Naive thymus-derived CD4-positive, alpha-beta T cell (primary cell): Measurements from ENCODE around the gene SLF1. TPM values are rescaled to one million over a fixed set of nuclear protein-coding genes. Genes with fewer than 3 reads are reported as not detected.

ENCODE experiments used
- ATAC-seq: fragments of 150-1000 bp; cut with Tn5 transposase; 2 replicates; pipeline ENCODE4 v1.10.0; 2021; ENCODE audit warnings: mild to moderate bottlenecking, moderate library complexity
- CTCF ChIA-PET: fragments of 350-600 bp; sonication (Branson Sonifier 250); formaldehyde crosslinking; loops from one replicate; lab custom pipeline; 2021; ENCODE audit warnings: antibody characterized with exemption; lab: Charles Lee
- POLR2A ChIA-PET: fragments of 350-600 bp; sonication (Branson Sonifier 250); formaldehyde crosslinking; loops from one replicate; lab custom pipeline; 2021; ENCODE audit warnings: antibody characterized with exemption, inconsistent platforms; lab: Charles Lee
- DNase-seq, 9 donors: peaks; one replicate each; pipeline versions ENCODE4 v3.0.0 to v3.0.0-alpha.2; 2020 to 2022; ENCODE audit warnings: mixed read lengths in 1 of 9
- H3K27ac ChIP-seq: one replicate; pipeline ENCODE4 v1.7.0; 2013; ENCODE audit warnings: mild to moderate bottlenecking, low read depth, low read length, moderate library complexity
- H3K27me3 ChIP-seq, 2 donors: one replicate each; pipeline ENCODE4 v1.7.0; 2013; ENCODE audit warnings: low read length in 2 of 2, mild to moderate bottlenecking in 2 of 2, moderate library complexity in 2 of 2; ENCODE audit not compliant: control insufficient read depth in 2 of 2, insufficient read depth in 2 of 2
- H3K36me3 ChIP-seq, 3 experiments: 1 replicate in 2 of 3; 2 replicates in 1 of 3; pipeline ENCODE4 v1.7.0; 2013; ENCODE audit warnings: low read length in 3 of 3, mild to moderate bottlenecking in 3 of 3, moderate library complexity in 1 of 3; ENCODE audit not compliant: insufficient read depth in 3 of 3, control insufficient read depth in 2 of 3
- H3K4me1 ChIP-seq, 2 donors: one replicate each; pipeline ENCODE4 v1.7.0; 2013; ENCODE audit warnings: low read length in 2 of 2, mild to moderate bottlenecking in 2 of 2, moderate library complexity in 1 of 2; ENCODE audit not compliant: control insufficient read depth in 2 of 2, insufficient read depth in 2 of 2
- H3K4me3 ChIP-seq: 2 replicates; pipeline ENCODE4 v1.7.0; 2013; ENCODE audit warnings: mild to moderate bottlenecking, low read length
- H3K9me3 ChIP-seq, 3 experiments: 1 replicate in 2 of 3; 2 replicates in 1 of 3; pipeline ENCODE4 v1.7.0; 2013; ENCODE audit warnings: low read length in 3 of 3; ENCODE audit not compliant: control insufficient read depth in 2 of 3
- H3K27ac Mint-ChIP-seq, 9 donors: one replicate each; pipeline ENCODE4 v1.8.0; 2020 to 2022; ENCODE audit warnings: mixed read lengths in 9 of 9, mild to moderate bottlenecking in 8 of 9, moderate library complexity in 5 of 9, inconsistent platforms in 2 of 9
- H3K27me3 Mint-ChIP-seq, 5 donors: one replicate each; pipeline ENCODE4 v1.8.0; 2021 to 2022; ENCODE audit warnings: mixed read lengths in 5 of 5, mild to moderate bottlenecking in 1 of 5
- H3K36me3 Mint-ChIP-seq, 5 donors: one replicate each; pipeline ENCODE4 v1.8.0; 2020 to 2022; ENCODE audit warnings: mixed read lengths in 5 of 5, mild to moderate bottlenecking in 3 of 5, inconsistent platforms in 1 of 5
- H3K4me1 Mint-ChIP-seq, 7 donors: one replicate each; pipeline ENCODE4 v1.8.0; 2020 to 2022; ENCODE audit warnings: mixed read lengths in 7 of 7, mild to moderate bottlenecking in 3 of 7, inconsistent platforms in 1 of 7
- H3K4me3 Mint-ChIP-seq, 10 donors: one replicate each; pipeline ENCODE4 v1.8.0; 2020 to 2022; ENCODE audit warnings: mild to moderate bottlenecking in 10 of 10, mixed read lengths in 10 of 10, moderate library complexity in 6 of 10, inconsistent platforms in 2 of 10
- H3K9me3 Mint-ChIP-seq, 11 donors: one replicate each; pipeline ENCODE4 v1.8.0; 2020 to 2022; ENCODE audit warnings: mixed read lengths in 11 of 11, mild to moderate bottlenecking in 4 of 11, inconsistent platforms in 1 of 11, moderate library complexity in 1 of 11
- intact Hi-C, 2 donors: fragments of 100-400 bp; cut with micrococcal nuclease; formaldehyde crosslinking; loops; one replicate each; pipeline ENCODE4 v1.15.1; 2023
- polyA plus RNA-seq, 2 donors: library from polyadenylated mRNA; unstranded; fragments of 300-500 nt; fragmentation: Illumina TruSeq; gene quantifications; one replicate each; pipeline ENCODE4 v1.2.3, GENCODE V29; 2021
- total RNA-seq, 6 experiments: library from RNA in 5 of 6; stranded (reverse) in 5 of 6; gene quantifications; 1 replicate in 5 of 6; 2 replicates in 1 of 6; pipeline ENCODE4 v1.2.3 and lab custom pipeline; 2021 to 2026

Gene SLF1
- total and polyA plus RNA-seq, 7 experiments from 2014 or later: 3.6 to 13.4 (median 8.2) TPM

- Mint-ChIP-seq H3K36me3 (no peaks in the 10 kb centered on the region), H3K27me3 (no peaks in the 10 kb centered on the region), H3K4me3 (no peak overlapping the region), H3K27ac (no peak overlapping the region), H3K4me1 (peaks cover 13 to 36% (median 32%) of the 10 kb centered on the region in 7 donors), H3K9me3 (no peaks in the 10 kb centered on the region)
- POLR2A ChIA-PET: no interaction called here
- Histone ChIP-seq H3K4me1 (peaks cover 6 to 10% of the 10 kb centered on the region in 2 donors), H3K9me3 (no peaks in the 10 kb centered on the region), H3K36me3 (peaks cover 0 to 3% (median 0%) of the 10 kb centered on the region in 3 experiments), H3K27me3 (no peaks in the 10 kb centered on the region), H3K4me3 (no peak overlapping the region), H3K27ac (no peak overlapping the region)
- ATAC-seq: no peak
- intact Hi-C loops: no loop called here
- DNase-seq: no peak
- CTCF ChIA-PET: no interaction called here
Measured at GRCh38 chr5:94623011-94623410, 4.5 kb downstream of the SLF1 start.

GRCh38 chr5:94623877-94624276 lies 5.4 kb downstream of the SLF1 start:
- no peak overlapping the region for H3K4me3 ChIP-seq
- no peaks in the 10 kb centered on the region for H3K27me3 ChIP-seq
- ChIA-PET POLR2A (no interaction called here), CTCF (no interaction called here)
- ATAC-seq (no peak), DNase-seq (no peak)
- H3K36me3 ChIP-seq: no peaks in the 10 kb centered on the region
- Mint-ChIP-seq H3K4me1 (peaks cover 13 to 34% (median 30%) of the 10 kb centered on the region in 7 donors), H3K9me3 (no peaks in the 10 kb centered on the region), H3K27me3 (no peaks in the 10 kb centered on the region), H3K27ac (no peak overlapping the region), H3K4me3 (no peak overlapping the region), H3K36me3 (peaks cover 0 to 4% (median 0%) of the 10 kb centered on the region in 5 donors)
- H3K27ac ChIP-seq: no peak overlapping the region
- intact Hi-C loops: no loop called here
- no peaks in the 10 kb centered on the region for H3K9me3 ChIP-seq
- H3K4me1 ChIP-seq: peaks cover 6 to 10% of the 10 kb centered on the region in 2 donors

- Mint-ChIP-seq H3K4me1 (peaks cover 4 to 18% (median 9%) of the 10 kb centered on the region in 7 donors), H3K27ac (no peak overlapping the region), H3K4me3 (no peak overlapping the region), H3K9me3 (no peaks in the 10 kb centered on the region), H3K36me3 (peaks cover 8 to 28% (median 22%) of the 10 kb centered on the region in 5 donors), H3K27me3 (no peaks in the 10 kb centered on the region)
- intact Hi-C loops: no loop called here
- ATAC-seq: no peak
- Histone ChIP-seq H3K9me3 (no peaks in the 10 kb centered on the region), H3K27ac (no peak overlapping the region), H3K4me1 (peaks cover 0 to 3% of the 10 kb centered on the region in 2 donors), H3K36me3 (peaks cover 0 to 4% (median 4%) of the 10 kb centered on the region in 3 experiments), H3K4me3 (no peak overlapping the region), H3K27me3 (no peaks in the 10 kb centered on the region)
- no peak for DNase-seq
- ChIA-PET POLR2A (no interaction called here), CTCF (no interaction called here)
Measured at GRCh38 chr5:94627191-94627590, 8.7 kb downstream of the SLF1 start.

GRCh38 chr5:94632024-94632423 lies 13.6 kb downstream of the SLF1 start:
- H3K4me1 Mint-ChIP-seq: peaks cover 0 to 28% (median 18%) of the 10 kb centered on the region in 7 donors

GRCh38 chr5:94640176-94640575 lies 21.7 kb downstream of the SLF1 start:
- POLR2A ChIA-PET: no interaction called here
- intact Hi-C loops: no loop called here
- H3K4me3 Mint-ChIP-seq: no peak overlapping the region
- DNase-seq (no peak), ATAC-seq (no peak)
- H3K4me3 ChIP-seq: no peak overlapping the region
- no peak overlapping the region for H3K27ac ChIP-seq
- H3K36me3 Mint-ChIP-seq: peaks cover 33 to 80% (median 73%) of the 10 kb centered on the region in 5 donors
- H3K4me1 ChIP-seq: no peaks in the 10 kb centered on the region
- no peak overlapping the region for H3K27ac Mint-ChIP-seq
- H3K27me3 Mint-ChIP-seq: no peaks in the 10 kb centered on the region
- H3K4me1 Mint-ChIP-seq: peaks cover 6 to 19% (median 12%) of the 10 kb centered on the region in 7 donors
- peaks cover 0 to 17% (median 0%) of the 10 kb centered on the region in 3 experiments for H3K36me3 ChIP-seq
- H3K9me3 Mint-ChIP-seq: peaks cover 7 to 45% (median 16%) of the 10 kb centered on the region in 11 donors
- CTCF ChIA-PET: no interaction called here
- no peaks in the 10 kb centered on the region for H3K27me3 ChIP-seq
- H3K9me3 ChIP-seq: peaks cover 4 to 10% (median 4%) of the 10 kb centered on the region in 3 experiments

More at GRCh38 chr5:94632024-94632423, 13.6 kb downstream of the SLF1 start:
- Histone ChIP-seq H3K9me3 (peaks cover 0 to 4% (median 2%) of the 10 kb centered on the region in 3 experiments), H3K36me3 (peaks cover 0 to 4% (median 4%) of the 10 kb centered on the region in 3 experiments), H3K4me3 (no peak overlapping the region), H3K4me1 (no peaks in the 10 kb centered on the region), H3K27me3 (no peaks in the 10 kb centered on the region), H3K27ac (no peak overlapping the region)
- H3K4me3 Mint-ChIP-seq: no peak overlapping the region
- peaks cover 18 to 67% (median 56%) of the 10 kb centered on the region in 5 donors for H3K36me3 Mint-ChIP-seq
- ChIA-PET CTCF (no interaction called here), POLR2A (no interaction called here)
- DNase-seq (no peak), ATAC-seq (no peak)
- peaks cover 0 to 20% (median 6%) of the 10 kb centered on the region in 11 donors for H3K9me3 Mint-ChIP-seq
- no peak overlapping the region for H3K27ac Mint-ChIP-seq
- intact Hi-C loops: no loop called here
- no peaks in the 10 kb centered on the region for H3K27me3 Mint-ChIP-seq

- peaks cover 17 to 59% (median 52%) of the 10 kb centered on the region in 5 donors for H3K36me3 Mint-ChIP-seq
- H3K4me3 ChIP-seq: no peak overlapping the region
- no peaks in the 10 kb centered on the region for H3K4me1 ChIP-seq
- H3K9me3 ChIP-seq: peaks cover 0 to 3% (median 2%) of the 10 kb centered on the region in 3 experiments
- peaks cover 0 to 14% (median 8%) of the 10 kb centered on the region in 11 donors for H3K9me3 Mint-ChIP-seq
- ChIA-PET POLR2A (no interaction called here), CTCF (no interaction called here)
- no peak overlapping the region for H3K4me3 Mint-ChIP-seq
- no peak overlapping the region for H3K27ac Mint-ChIP-seq
- no peak overlapping the region for H3K27ac ChIP-seq
- H3K36me3 ChIP-seq: peaks cover 0 to 8% (median 0%) of the 10 kb centered on the region in 3 experiments
- DNase-seq (no peak), ATAC-seq (no peak)
- no peaks in the 10 kb centered on the region for H3K27me3 ChIP-seq
- intact Hi-C loops: no loop called here
- peaks cover 0 to 10% (median 0%) of the 10 kb centered on the region in 7 donors for H3K4me1 Mint-ChIP-seq
- no peaks in the 10 kb centered on the region for H3K27me3 Mint-ChIP-seq
Measured at GRCh38 chr5:94645053-94645452, 26.6 kb downstream of the SLF1 start.

- no peaks in the 10 kb centered on the region for H3K9me3 Mint-ChIP-seq
- intact Hi-C loops: no loop called here
- no peaks in the 10 kb centered on the region for H3K9me3 ChIP-seq
- no peaks in the 10 kb centered on the region for H3K27me3 Mint-ChIP-seq
- H3K27me3 ChIP-seq: no peaks in the 10 kb centered on the region
- DNase-seq (no peak), ATAC-seq (no peak)
- H3K36me3 Mint-ChIP-seq: peaks cover 9 to 47% (median 35%) of the 10 kb centered on the region in 5 donors
- H3K36me3 ChIP-seq: peaks cover 0 to 8% (median 0%) of the 10 kb centered on the region in 3 experiments
- no peak overlapping the region for H3K27ac ChIP-seq
- H3K27ac Mint-ChIP-seq: no peak overlapping the region
- POLR2A ChIA-PET: no interaction called here
- peaks cover 0 to 10% (median 0%) of the 10 kb centered on the region in 7 donors for H3K4me1 Mint-ChIP-seq
- H3K4me3 Mint-ChIP-seq: no peak overlapping the region
- H3K4me3 ChIP-seq: no peak overlapping the region
- CTCF ChIA-PET: no interaction called here
- no peaks in the 10 kb centered on the region for H3K4me1 ChIP-seq
Measured at GRCh38 chr5:94646758-94647157, 28.3 kb downstream of the SLF1 start.
